ENCODE data around the gene HERC2.

DNA sequence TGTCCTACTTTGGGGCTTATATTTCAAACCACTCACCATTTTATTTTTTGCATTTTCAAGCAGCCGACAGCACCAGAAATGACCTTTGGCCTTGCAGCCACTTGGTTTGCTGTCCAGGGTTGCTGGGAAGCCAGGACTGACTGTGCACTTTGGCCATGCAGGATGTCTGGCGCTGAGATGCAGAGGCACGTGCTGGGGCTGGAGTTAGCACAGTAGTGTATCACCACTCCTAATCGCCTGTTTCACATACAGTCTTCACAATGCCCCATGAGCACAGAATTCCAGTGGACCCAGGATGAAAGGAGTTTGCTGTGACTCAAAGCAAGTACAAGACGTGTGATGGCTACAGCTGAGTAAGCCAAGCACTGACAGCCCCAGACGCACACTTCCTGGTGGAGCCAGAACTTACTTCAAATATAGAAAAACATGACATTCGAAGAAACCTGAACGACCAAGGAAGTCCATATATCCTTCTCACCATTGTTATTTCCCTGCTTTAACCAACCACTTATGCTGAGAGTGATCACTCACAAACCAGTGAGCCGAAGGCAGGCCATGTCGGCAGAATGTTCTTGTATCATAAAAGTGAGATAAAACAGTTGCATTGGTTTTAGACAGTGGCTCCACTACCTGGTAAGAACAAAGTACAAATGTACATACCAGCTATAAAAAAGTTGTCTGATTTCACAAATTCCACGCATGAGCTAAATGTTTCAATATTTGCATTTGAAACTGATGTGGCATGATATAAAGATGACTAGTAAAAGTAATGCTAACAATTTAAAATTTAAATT lies 238.9 kb downstream of the HERC2 start:
- TF ChIP-seq, protein P1, sequence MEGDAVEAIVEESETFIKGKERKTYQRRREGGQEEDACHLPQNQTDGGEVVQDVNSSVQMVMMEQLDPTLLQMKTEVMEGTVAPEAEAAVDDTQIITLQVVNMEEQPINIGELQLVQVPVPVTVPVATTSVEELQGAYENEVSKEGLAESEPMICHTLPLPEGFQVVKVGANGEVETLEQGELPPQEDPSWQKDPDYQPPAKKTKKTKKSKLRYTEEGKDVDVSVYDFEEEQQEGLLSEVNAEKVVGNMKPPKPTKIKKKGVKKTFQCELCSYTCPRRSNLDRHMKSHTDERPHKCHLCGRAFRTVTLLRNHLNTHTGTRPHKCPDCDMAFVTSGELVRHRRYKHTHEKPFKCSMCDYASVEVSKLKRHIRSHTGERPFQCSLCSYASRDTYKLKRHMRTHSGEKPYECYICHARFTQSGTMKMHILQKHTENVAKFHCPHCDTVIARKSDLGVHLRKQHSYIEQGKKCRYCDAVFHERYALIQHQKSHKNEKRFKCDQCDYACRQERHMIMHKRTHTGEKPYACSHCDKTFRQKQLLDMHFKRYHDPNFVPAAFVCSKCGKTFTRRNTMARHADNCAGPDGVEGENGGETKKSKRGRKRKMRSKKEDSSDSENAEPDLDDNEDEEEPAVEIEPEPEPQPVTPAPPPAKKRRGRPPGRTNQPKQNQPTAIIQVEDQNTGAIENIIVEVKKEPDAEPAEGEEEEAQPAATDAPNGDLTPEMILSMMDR (IDR thresholded peaks at IDR 0.05), result no peak
- TF ChIP-seq POLR2A (IDR thresholded peaks at IDR 0.05), result no peak
